OCI-M2 (cell line): ENCODE results near the gene CTXN1.
A peak's percentile ranks its signal among the peaks of the same experiment; 100 is the strongest.
"Not testable (repeated sequence)": the region's sequence is repeated elsewhere in the genome, so short reads cannot be mapped to it uniquely, and the experiment has no call there.

ENCODE experiments used
- DNase-seq: peaks from one replicate; lab custom pipeline; 2025; ENCODE audit not compliant: unreplicated experiment; lab: John Stamatoyannopoulos, UW

CTXN1 gene

GRCh38 chr19:7926727-7927604 lies 1.0 kb upstream of the CTXN1 start:
- DNase-seq, result no peak

DNA sequence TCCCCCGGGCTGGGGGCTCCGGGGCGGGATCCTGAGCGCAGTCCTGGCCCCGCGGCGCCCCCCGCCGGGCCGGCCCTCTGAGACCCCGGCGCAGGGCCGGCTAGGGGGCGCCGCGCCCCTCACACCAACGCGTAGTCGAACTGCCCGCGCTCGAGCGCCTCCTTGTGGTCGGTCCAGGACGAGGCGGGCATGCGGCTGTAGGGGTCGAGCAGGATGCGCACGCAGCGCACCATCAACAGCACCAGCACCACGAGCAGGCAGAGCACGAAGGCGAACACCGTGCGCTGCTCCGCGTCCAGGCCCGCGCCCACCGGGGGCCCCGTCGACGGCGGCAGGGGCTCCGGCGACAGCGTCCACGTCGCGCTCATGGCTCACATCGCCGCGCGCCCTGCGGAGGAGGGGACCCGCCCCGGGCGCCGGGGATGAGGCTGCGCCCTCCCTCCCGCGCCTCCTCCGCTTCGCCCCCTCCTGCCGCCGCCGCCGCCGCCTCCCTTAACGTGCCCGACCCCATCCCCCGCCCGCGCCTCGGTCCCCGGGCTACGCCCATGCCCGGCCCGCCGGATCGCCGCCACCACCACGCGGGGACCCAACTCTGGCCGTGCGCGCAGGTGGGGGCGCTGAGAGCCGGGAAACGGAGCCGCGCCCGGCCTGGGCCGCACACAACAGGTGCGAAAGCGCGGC lies 624 bp downstream of the CTXN1 start:
- DNase-seq, result no peak

GRCh38 chr19:7924651-7925170 lies 1.2 kb downstream of the CTXN1 start:
- DNase-seq, result no peak

- DNase-seq, result no peak
These were observed 1.7 kb downstream of the CTXN1 start for GRCh38 chr19:7924241-7924640.

- DNase-seq, result no peak
These were observed 2.4 kb downstream of the CTXN1 start for GRCh38 chr19:7923295-7924191.

GRCh38 chr19:7922836-7923195 lies 3.1 kb downstream of the CTXN1 start:
- DNase-seq, result no peak

- DNase-seq, result no peak
These were observed 3.7 kb downstream of the CTXN1 start for GRCh38 chr19:7921967-7922835.

- no peak for DNase-seq
These were observed 4.5 kb downstream of the CTXN1 start for GRCh38 chr19:7921302-7921966.

DNA sequence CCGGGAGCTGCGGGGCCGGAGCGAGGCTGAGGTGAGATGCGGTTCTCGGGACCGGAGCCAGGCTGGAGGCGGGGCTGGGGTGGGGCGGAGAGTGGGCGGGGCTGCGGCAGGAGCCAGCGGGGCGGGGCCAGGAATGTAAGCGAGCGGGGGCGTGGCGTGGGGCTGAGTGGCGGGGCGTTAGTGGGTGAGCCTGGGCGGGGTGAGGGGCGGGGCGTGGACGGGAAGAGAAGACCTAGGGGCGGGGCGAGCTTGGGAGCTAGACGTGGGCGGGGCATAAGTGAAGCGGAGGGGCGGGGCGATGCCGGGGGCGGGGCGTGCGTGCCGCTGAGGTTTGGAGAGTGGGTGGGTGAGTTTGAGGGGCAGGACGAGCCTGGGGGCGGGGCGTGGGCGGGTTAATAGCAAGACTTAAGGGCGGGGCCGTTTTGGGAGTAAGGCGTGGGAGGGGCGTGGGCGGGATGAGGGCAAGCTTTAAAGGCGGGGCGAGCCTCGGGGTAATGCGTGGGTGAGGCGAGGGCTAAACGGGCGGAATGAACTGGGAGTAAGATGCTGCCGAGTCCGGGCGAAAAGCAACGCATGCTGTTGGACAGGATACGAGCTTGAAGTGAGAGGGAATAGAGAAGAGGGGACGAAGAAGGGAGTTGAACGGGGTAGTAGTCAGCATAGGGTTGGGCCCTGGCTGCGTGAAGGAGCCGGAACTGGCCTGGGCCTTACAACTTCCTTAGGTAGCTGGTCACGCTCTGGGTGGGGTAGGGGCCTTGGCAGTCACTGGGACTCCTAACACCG lies 5.2 kb downstream of the CTXN1 start:
- DNase-seq, result peak; percentile 91

- DNase-seq, result no peak
These were observed 6.1 kb downstream of the CTXN1 start, which contains the start of gene SNAPC2 for GRCh38 chr19:7919610-7920518. TSS of gene SNAPC2 (plus strand) at chr19:7920338. CDS start at chr19:7920367, 29 bp downstream.

- no peak for DNase-seq
These were observed 7.1 kb downstream of the CTXN1 start for GRCh38 chr19:7918615-7919421.

DNA sequence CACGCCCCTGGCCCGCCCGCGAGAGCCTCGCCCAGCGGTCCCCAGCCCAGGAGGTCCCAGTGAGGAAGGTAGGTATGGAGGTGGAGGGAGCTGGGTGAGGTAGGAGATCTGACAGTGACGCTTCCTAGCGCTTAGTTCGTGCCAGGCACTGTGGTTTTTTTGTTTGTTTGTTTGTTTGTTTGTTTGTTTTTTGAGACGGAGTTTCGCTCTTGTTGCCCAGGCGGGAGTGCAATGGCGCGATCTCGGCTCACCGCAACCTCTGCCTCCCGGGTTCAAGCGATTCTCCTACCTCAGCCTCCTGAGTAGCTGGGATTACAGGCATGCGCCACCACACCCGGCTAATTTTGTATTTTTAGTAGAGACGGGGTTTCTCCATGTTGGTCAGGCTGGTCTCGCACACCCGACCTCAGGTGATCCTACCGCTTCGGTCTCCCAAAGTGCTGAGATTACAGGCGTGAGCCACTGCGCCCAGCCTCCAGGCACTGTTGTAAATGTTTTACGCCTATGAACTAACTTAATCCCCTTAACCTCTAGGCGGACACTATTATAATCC lies 7.8 kb downstream of the CTXN1 start:
- DNase-seq, result not testable (repeated sequence)

DNA sequence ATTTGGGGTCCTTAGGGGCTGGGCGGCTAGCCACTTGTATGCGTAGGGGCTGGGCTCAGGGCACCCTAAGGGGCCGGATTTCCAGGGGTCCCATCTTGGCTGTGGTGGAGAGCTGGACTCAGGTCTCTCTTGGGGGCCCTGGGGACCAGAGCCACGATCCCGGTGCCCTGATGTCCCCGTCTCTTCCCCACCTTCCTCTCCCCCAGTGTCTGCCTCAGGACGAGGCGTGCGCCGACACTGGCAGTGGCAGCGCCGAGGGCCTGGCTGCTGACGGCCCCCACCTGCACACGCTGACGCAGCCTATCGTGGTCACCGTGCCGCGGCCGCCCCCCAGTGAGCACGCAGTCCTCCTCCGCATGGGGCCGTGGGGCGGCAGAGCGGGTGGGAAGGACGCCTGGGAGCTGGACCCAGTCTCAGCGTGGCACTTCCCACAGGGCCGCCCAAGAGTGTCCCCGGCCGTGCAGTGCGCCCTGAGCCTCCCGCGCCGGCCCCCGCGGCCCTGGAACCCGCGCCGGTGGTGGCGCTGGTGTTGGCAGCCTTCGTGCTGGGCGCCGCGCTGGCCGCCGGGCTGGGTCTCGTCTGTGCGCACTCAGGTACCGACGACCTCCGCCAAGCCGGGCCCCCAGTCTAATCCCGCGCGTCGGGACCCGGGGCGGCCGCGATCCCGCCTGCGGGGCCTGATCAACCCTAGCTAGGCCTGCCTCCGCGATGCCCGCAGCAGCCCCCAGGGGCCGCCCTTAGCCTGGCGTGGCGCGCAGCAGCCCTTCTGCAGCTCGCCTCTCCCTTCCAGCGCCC lies 8.5 kb downstream of the CTXN1 start:
- no peak for DNase-seq

DNA sequence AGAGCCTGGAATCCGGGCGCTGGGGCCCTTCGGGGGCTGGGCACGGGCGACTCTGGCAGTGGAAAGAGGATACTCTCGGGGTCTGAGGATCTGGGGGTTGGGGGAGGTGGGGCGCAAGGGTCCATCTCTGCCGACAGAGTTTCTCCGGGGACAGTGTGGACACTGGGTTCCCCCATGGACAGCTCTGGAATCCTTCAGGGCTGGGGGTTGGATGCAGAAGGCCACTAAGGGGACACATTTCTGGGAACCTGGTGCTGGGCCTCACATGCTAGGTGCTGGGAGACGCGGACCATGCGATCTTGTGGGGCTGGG lies 9.0 kb downstream of the CTXN1 start:
- no peak for DNase-seq

- no peak for DNase-seq
These were observed 9.6 kb downstream of the CTXN1 start for GRCh38 chr19:7916103-7916954.
